NCI-H1048 (cell line): ENCODE measurements around the gene ATP12A.

Experiments used
- DNase-seq: peaks from one replicate; lab custom pipeline; 2025; lab: John Stamatoyannopoulos, UW

The ATP12A gene

GRCh38 chr13:24680258-24680920 lies at the start of gene ATP12A:
Gene ATP12A (plus strand): TSS chr13:24680408. CDS start chr13:24680744, 336 bp downstream.
- DNase-seq, result no peak

GRCh38 chr13:24630851-24631620 lies 49.2 kb upstream of the ATP12A start:
- DNase-seq, result no peak

- DNase-seq, result no peak
Observed at GRCh38 chr13:24631922-24632321, 48.3 kb upstream of the ATP12A start.

- no peak for DNase-seq
Observed at GRCh38 chr13:24632382-24633121, 47.7 kb upstream of the ATP12A start.

DNA sequence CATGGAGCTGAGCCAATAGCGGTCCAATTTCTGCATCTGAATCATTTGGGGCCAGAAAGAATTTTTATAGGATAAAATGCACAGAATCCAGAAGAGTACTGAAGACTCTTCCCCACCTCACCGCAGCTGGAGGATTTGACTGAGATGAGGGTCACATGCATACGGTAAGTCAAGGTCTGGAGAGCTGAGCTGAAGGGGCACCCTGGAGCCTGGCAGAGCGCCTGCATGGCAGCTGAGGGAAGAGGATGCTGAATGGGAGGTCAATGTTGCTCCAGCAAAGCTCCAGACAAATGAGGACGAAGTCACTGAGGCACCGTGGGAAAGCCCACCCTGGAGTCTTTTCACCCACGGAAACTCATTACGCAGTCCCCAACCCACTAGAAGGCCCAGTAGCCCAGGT lies 43.4 kb upstream of the ATP12A start:
- no peak for DNase-seq

GRCh38 chr13:24638096-24638495 lies 42.1 kb upstream of the ATP12A start:
- DNase-seq, result no peak

GRCh38 chr13:24640752-24641151 lies 39.5 kb upstream of the ATP12A start:
- no peak for DNase-seq

- DNase-seq, result no peak
Observed at GRCh38 chr13:24642219-24642618, 38.0 kb upstream of the ATP12A start.

GRCh38 chr13:24644036-24644435 lies 36.2 kb upstream of the ATP12A start:
- no peak for DNase-seq

GRCh38 chr13:24648271-24648670 lies 31.9 kb upstream of the ATP12A start:
- DNase-seq, result no peak

DNA sequence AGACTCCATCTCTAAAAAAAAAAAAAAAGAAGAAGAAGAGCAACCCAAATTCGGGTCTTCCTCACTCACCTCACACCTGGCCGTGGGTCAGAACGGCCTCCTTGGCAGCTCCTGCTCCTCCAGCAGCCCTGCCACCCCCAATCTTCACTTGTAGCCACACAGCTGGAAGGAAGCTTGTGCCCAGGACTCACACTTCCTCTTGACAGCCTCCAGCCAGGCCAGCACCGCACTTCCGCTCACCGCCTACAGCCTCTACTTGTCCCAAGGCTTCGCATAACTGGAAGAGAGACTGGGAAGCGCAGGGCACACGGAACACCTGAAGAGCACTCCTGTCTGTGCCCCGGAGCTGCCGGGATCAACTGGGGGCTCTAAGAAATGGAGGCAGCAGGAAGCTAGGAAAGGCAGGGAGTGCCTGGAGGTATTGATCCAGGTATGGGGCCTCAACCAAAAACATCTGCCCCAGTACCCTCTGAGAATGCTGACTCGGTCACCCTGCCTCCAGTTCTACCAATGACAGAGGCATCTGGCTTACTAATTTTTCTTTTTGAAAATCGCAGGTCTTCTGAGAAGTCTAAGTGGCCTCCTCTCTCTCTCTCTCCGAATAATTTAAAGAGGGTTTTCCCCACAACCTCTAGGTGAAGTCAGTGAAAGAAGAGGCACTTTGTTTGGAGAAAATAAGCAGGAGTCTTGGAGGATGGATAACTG lies 31.1 kb upstream of the ATP12A start:
- DNase-seq, result no peak

DNA sequence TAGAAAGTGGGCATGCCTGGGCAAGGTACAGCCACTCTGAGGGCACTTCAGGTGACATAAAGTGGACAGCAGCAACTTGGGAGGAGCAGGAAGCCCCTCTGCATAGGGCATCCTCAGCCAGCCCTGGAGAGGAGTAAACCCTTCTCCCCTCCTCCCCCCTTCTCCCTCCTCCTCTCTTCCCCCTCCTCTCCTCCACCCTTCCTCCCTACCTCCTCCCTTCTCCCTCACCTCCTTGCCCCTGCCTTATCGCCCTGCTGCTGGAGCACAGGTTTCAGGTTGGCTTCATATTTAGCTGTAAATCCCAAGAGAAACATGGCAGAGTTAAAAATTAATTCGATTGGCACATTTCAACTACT lies 30.5 kb upstream of the ATP12A start:
- DNase-seq, result no peak

- no peak for DNase-seq
Observed at GRCh38 chr13:24650161-24650560, 30.0 kb upstream of the ATP12A start.

GRCh38 chr13:24651718-24652345 lies 28.4 kb upstream of the ATP12A start:
- DNase-seq, result no peak

GRCh38 chr13:24652359-24652758 lies 27.8 kb upstream of the ATP12A start:
- no peak for DNase-seq

DNA sequence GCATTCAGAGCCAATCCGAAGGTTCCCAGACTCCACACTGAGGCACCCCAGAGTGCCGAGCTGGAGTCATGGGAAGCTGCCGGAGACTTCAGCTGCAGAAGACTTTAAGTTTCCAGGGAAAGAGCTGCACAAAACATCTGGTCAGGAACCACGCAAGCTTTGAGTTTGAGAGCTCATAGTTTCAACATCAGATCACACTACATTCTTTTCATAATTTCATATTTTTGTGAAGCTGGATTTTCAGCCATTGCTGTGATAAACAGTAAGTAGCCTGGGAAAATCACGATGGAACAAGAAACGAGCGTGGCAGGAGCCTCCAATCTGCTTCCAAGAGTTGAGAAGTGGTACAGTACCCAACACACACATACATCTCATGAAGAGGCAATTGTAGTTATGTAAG lies 25.5 kb upstream of the ATP12A start:
- DNase-seq, result no peak

DNA sequence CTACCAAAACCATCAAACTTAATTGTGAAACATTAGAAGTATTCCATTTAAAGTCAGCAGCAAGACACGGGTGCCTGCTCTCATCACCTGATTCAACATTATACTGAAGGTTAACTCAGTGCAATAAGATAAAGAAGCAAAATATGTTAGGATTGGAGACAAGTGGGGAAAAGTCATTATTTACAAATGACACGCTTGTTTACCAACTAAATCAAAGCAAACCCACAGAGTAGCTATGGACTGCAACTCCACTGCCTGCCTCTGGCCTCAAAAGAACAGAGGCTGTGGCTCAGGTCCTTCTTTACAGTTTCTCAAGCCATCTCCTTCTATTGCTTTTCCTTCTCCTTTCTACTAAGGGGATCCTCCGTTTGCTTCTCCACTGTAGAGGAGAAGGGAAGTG lies 21.0 kb upstream of the ATP12A start:
- no peak for DNase-seq

DNA sequence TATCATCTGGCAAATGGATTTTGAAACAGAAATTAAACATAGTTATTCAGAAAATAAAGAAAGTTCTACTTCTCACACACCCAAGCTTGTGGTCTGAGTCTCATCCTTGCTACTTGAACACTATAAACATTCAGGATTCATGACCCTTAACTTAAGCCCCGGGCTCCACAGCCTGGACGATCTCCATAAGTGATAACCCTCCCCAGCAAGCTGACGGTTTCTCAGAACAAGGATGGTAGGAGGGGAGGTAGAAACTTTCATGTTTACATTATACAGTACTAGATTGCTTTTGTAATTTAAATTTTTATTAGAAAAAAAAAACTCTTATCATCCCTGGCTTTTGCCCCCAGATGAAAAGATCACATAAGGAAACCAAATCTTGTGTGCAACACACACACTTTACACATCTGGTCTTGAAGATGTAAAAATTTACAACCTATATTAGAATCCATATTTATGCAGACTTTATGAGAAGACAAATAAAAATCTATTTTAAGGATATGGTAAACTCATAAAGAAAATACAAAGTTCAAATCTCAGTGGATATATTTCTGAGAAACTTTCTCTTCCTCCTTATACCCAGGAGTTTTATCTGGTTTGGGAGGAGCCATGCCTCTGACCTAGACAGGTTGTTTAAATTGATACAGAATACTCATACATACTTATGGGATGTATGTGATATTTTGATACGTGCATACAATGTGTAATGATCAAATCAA lies 20.0 kb upstream of the ATP12A start:
- DNase-seq, result no peak

DNA sequence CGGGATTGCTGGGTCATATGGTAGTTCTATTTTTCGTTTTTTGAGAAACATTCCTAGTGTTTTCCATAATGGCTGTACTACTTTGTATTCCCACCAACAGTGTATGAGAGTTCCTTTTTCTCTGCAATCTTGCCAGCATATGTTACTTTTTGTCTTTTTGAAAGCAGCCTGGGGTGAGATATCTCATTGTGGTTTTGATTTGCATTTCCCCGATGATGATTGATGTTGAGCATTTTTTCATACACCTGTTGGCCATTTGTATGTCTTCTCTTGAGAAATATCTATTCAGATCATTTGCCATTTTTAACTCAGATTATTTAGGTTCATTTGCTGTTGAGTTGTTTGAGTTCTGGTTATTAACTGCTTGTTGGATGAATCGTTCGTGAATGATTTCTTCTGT lies 18.5 kb upstream of the ATP12A start:
- DNase-seq, result no peak

DNA sequence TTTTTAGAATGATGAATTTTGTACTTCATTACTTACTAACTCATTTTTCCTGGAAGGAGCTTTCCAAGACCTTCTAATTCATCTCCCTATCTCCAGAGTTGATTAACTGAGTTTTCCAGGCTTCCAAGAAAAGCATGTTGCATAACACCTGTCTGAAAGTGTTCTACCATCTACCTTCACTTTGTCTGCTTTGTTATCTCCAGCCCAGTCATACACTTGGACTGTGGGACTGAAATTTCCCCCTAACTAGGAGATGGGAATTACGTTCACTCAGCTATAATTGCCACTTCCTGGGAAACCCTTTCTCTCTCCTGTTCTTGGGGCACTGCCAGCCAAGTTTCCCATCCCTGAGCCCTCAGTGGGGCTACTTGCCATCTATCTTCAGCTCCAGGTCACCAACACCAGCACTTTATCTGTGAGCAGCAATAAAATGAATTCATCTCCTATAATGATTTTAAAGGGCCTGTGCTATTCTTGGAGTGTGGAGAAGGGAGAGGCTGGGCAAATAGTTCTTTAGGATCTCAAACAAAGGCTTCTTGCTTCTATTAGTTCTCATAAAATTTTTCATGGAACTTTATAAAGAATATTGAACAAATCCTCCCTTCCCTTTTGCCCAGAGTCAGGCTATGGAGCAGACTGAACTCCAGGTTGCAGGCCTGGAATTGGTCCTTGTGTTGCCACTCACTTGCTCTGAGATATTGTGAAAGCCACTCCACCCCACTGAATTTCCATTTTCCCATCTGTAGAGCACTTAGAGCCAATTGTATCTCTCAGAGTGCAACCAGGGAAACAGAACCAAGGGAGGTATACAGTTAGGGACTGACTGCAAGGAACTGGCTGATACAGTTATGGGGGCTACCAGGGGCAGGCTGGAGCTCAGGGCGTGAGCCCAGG lies 17.8 kb upstream of the ATP12A start:
- no peak for DNase-seq

GRCh38 chr13:24663089-24663395 lies 17.2 kb upstream of the ATP12A start:
- DNase-seq, result no peak
